ENCODE measurements around the gene MPDU1. TPM values are rescaled to one million over a fixed set of nuclear protein-coding genes. Genes with fewer than 3 reads are reported as not detected.
A peak's percentile ranks its signal among the peaks of the same experiment; 100 is the strongest.

Gene MPDU1
- total and polyA plus RNA-seq, 2 of the 13 experiments (the other 11 are each of a cell fraction or from before 2014, with no cell fraction given) = 112 to 167 TPM

- 0 out of 2 replicates have a peak, but pooled peaks have one; percentile 10 for TF ChIP-seq ZNF768 (CRISPR knock-in tag; IDR thresholded peaks at IDR 0.05)
- no peak for TF ChIP-seq LBX2 (CRISPR knock-in tag; IDR thresholded peaks at IDR 0.05; ENCODE audit: borderline replicate concordance)
- TF ChIP-seq ZNF33A (CRISPR knock-in tag; IDR thresholded peaks at IDR 0.05; ENCODE audit: borderline replicate concordance) = no peak
- peak; percentile 91 for TF ChIP-seq ZNF740 (CRISPR knock-in tag; IDR thresholded peaks at IDR 0.05)
- TF ChIP-seq ZFY (CRISPR knock-in tag; IDR thresholded peaks at IDR 0.05) = peak; percentile 96
- 0 out of 2 replicates have a peak, but pooled peaks have one; percentile 28 for TF ChIP-seq AHDC1 (CRISPR knock-in tag; IDR thresholded peaks at IDR 0.05; ENCODE audit: borderline replicate concordance)
- no peak for TF ChIP-seq ZNF484 (CRISPR knock-in tag; IDR thresholded peaks at IDR 0.05; ENCODE audit: borderline replicate concordance, low read depth)
- peak; percentile 71; the same call in 1 of the 2 replicates for TF ChIP-seq YEATS4 (CRISPR knock-in tag; IDR thresholded peaks at IDR 0.05; ENCODE audit: borderline replicate concordance)
- no peak for TF ChIP-seq ZNF780A (CRISPR knock-in tag; IDR thresholded peaks at IDR 0.05)
- TF ChIP-seq TSC22D2 (CRISPR knock-in tag; IDR thresholded peaks at IDR 0.05; ENCODE audit: borderline replicate concordance) = 0 out of 2 replicates have a peak, but pooled peaks have one; percentile 47
- no peak for TF ChIP-seq SMAD1 (CRISPR knock-in tag; IDR thresholded peaks at IDR 0.05; ENCODE audit: borderline replicate concordance, low read depth)
- no peak for TF ChIP-seq ZNF703 (CRISPR knock-in tag; IDR thresholded peaks at IDR 0.05; ENCODE audit: borderline replicate concordance)
- no peak for TF ChIP-seq SETDB1 (CRISPR knock-in tag; IDR thresholded peaks at IDR 0.05; ENCODE audit: borderline replicate concordance)
- no peak for TF ChIP-seq FUBP1 (CRISPR knock-in tag; IDR thresholded peaks at IDR 0.05; ENCODE audit: borderline replicate concordance)
- TF ChIP-seq ZNF230 (CRISPR knock-in tag; IDR thresholded peaks at IDR 0.05) = no peak
- peak; percentile 68 for TF ChIP-seq TBL1XR1 (IDR thresholded peaks at IDR 0.05; ENCODE audit: borderline replicate concordance, low read length, partially characterized antibody)
- TF ChIP-seq SOX6 (IDR thresholded peaks at IDR 0.05) = no peak
- TF ChIP-seq SOX6 (CRISPR knock-in tag; IDR thresholded peaks at IDR 0.05) = peak; percentile 72
- peak; percentile 45; the same call in 1 of the 2 replicates for TF ChIP-seq ZNF607 (CRISPR knock-in tag; IDR thresholded peaks at IDR 0.05; ENCODE audit: borderline replicate concordance)
- no peak for TF ChIP-seq HDAC2 (CRISPR knock-in tag; IDR thresholded peaks at IDR 0.05)
- TF ChIP-seq DNMT3B (CRISPR knock-in tag; conservative IDR thresholded peaks at IDR 0.05) = 0 out of 2 replicates have a peak, but pooled peaks have one; percentile 14
Observed at GRCh38 chr17:7627250-7628121, 43.8 kb downstream of the MPDU1 start, which contains the start of gene SAT2 (continued).

All from HepG2 (cell line).